H1 (cell line): Measurements from ENCODE around the gene BTG2. TPM values are rescaled to one million over a fixed set of nuclear protein-coding genes. Genes with fewer than 3 reads are reported as not detected.

ENCODE experiments used
- ATF3 ChIP-seq: IDR thresholded peaks from 2 replicates; pipeline ENCODE4 v1.6.1; 2011; ENCODE audit warnings: low read depth, mild to moderate bottlenecking, low read length; ENCODE audit not compliant: insufficient read depth
- BCL11A ChIP-seq, 2 experiments: IDR thresholded peaks; one replicate each; pipeline ENCODE4 v1.6.1; 2011; ENCODE audit warnings: low read depth in 2 of 2, low read length in 2 of 2, mild to moderate bottlenecking in 2 of 2
- CHD1 ChIP-seq: IDR thresholded peaks from 2 replicates; pipeline ENCODE4 v1.6.1; 2012; ENCODE audit warnings: low read depth, low read length, improper control_type of control experiment
- CHD7 ChIP-seq: fragments of 300-600 bp; sonication (generic); IDR thresholded peaks from 2 replicates; pipeline ENCODE4 v1.7.1; 2012; ENCODE audit warnings: low read length, moderate library complexity, mild to moderate bottlenecking, inconsistent platforms; ENCODE audit not compliant: insufficient replicate concordance
- CTBP2 ChIP-seq: IDR thresholded peaks from 2 replicates; pipeline ENCODE4 v1.7.0; 2011; ENCODE audit warnings: borderline replicate concordance, mild to moderate bottlenecking, moderate library complexity, mixed read lengths, low read length; ENCODE audit not compliant: insufficient read depth, insufficient read length
- EP300 ChIP-seq, 2 experiments: IDR thresholded peaks; 1 replicate in 1 of 2; 2 replicates in 1 of 2; pipeline ENCODE4 v1.6.1; 2011 to 2012; ENCODE audit warnings: low read depth in 2 of 2, low read length in 2 of 2, mild to moderate bottlenecking in 2 of 2, borderline replicate concordance in 1 of 2, inconsistent platforms in 1 of 2, moderate library complexity in 1 of 2
- POU5F1 ChIP-seq: IDR thresholded peaks from 2 replicates; pipeline ENCODE4 v1.6.1; 2011; ENCODE audit warnings: low read depth, mild to moderate bottlenecking, low read length, moderate library complexity
- RBBP5 ChIP-seq: IDR thresholded peaks from 2 replicates; pipeline ENCODE4 v1.7.1; 2012; ENCODE audit warnings: low read depth, mild to moderate bottlenecking, inconsistent platforms, low read length, moderate library complexity, borderline replicate concordance
- SP1 ChIP-seq: IDR thresholded peaks from 2 replicates; pipeline ENCODE4 v1.6.1; 2011; ENCODE audit warnings: low read depth, low read length
- polyA plus RNA-seq, 7 experiments: library from polyadenylated mRNA; depleted of rRNA in 3 of 7; stranded (reverse) in 5 of 7; unstranded in 2 of 7; fragments of >200 nt in 5 of 7; fragments of 200-250 nt in 2 of 7; gene quantifications; 1 replicate in 5 of 7; 2 replicates in 1 of 7; 4 replicates in 1 of 7; pipeline versions ENCODE4 v1.2.1 to v1.2.3, GENCODE V29; 2011 to 2013; ENCODE audit warnings: missing spikeins in 2 of 7, mixed read lengths in 2 of 7
- total RNA-seq: library from RNA; stranded (reverse); fragmentation: NEBNext Ultra II Directional; extraction: Animal tissue kit (Norgen Biotek cat#: 25700); gene quantifications from 2 replicates; pipeline ENCODE4 v1.2.1, GENCODE V29; 2021

Gene BTG2
- total and polyA plus RNA-seq, 2 of the 8 experiments (the other 6 are each of a cell fraction or from before 2014, with no cell fraction given), result 4.8 to 11.0 TPM

- TF ChIP-seq CHD7 (no peak), SP1 (no peak), CHD1 (no peak), POU5F1 (no peak), BCL11A (IDR thresholded peaks at IDR 0.05; ENCODE audit: low read depth in 2 of 2, low read length in 2 of 2) (no peak), EP300 (IDR thresholded peaks at IDR 0.05; ENCODE audit: borderline replicate concordance in 1 of 2, low read depth in 2 of 2, low read length in 2 of 2) (no peak), CTBP2 (no peak), ATF3 (no peak), RBBP5 (no peak)
These were observed 43.8 kb downstream of the BTG2 start (continued) for GRCh38 chr1:203349166-203349565.
